ENCODE measurements around the gene RIT1.

DNA sequence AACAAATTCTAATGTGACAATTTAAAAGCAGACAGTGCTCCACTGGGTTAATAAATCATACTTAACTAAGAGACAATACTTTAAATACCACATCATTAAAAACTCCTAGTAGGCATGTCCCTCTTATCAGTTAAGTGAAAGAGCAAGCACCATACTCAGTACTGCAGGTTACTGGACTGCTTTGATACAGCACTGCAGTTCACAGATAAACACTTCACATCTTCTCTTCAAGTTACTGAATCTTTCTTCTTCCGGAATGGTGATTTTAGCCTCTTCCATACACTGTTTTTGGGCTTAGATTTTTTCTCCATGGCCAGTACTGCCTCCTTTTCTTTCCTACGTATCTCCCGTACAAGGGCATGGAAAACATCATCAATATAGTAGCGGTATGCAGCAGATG is 11.0 kb downstream of the RIT1 start:
- TF ChIP-seq, protein P1, sequence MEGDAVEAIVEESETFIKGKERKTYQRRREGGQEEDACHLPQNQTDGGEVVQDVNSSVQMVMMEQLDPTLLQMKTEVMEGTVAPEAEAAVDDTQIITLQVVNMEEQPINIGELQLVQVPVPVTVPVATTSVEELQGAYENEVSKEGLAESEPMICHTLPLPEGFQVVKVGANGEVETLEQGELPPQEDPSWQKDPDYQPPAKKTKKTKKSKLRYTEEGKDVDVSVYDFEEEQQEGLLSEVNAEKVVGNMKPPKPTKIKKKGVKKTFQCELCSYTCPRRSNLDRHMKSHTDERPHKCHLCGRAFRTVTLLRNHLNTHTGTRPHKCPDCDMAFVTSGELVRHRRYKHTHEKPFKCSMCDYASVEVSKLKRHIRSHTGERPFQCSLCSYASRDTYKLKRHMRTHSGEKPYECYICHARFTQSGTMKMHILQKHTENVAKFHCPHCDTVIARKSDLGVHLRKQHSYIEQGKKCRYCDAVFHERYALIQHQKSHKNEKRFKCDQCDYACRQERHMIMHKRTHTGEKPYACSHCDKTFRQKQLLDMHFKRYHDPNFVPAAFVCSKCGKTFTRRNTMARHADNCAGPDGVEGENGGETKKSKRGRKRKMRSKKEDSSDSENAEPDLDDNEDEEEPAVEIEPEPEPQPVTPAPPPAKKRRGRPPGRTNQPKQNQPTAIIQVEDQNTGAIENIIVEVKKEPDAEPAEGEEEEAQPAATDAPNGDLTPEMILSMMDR (conservative IDR thresholded peaks at IDR 0.05; ENCODE audit: low read length), result no peak
- TF ChIP-seq EZH2phosphoT487 (IDR thresholded peaks at IDR 0.05; ENCODE audit: borderline replicate concordance, low read depth, low read length), result no peak

Measured in OCI-LY7 (cell line).